Ishikawa (cell line): ENCODE data around the gene MID1.

ENCODE experiments used
- CEBPB ChIP-seq: IDR thresholded peaks from 2 replicates; pipeline ENCODE4 v1.6.1; 2012
- EP300 ChIP-seq: IDR thresholded peaks from 2 replicates; pipeline ENCODE4 v1.6.1; 2012; ENCODE audit warnings: borderline replicate concordance
- FOXM1 ChIP-seq: IDR thresholded peaks from 2 replicates; pipeline ENCODE4 v1.6.1; 2012; ENCODE audit warnings: low read depth, borderline replicate concordance
- MAX ChIP-seq: IDR thresholded peaks from 2 replicates; pipeline ENCODE4 v1.6.1; 2012
- RAD21 ChIP-seq: IDR thresholded peaks from 2 replicates; pipeline ENCODE4 v1.6.1; 2012; ENCODE audit warnings: low read depth
- TAF1 ChIP-seq: IDR thresholded peaks from 2 replicates; pipeline ENCODE4 v1.6.1; 2012; ENCODE audit warnings: low read depth, mild to moderate bottlenecking
- TCF12 ChIP-seq: IDR thresholded peaks from 2 replicates; pipeline ENCODE4 v1.6.1; 2012; ENCODE audit warnings: low read depth
- YY1 ChIP-seq: IDR thresholded peaks from 2 replicates; pipeline ENCODE4 v1.6.1; 2012; ENCODE audit warnings: low read depth
- ZBTB7A ChIP-seq: IDR thresholded peaks from 2 replicates; pipeline ENCODE4 v1.6.1; 2012; ENCODE audit warnings: low read depth
- TF ChIP-seq, protein P1 (sequence below): IDR thresholded peaks from 2 replicates; pipeline ENCODE4 v1.6.1; 2012; ENCODE audit warnings: low read depth, mild to moderate bottlenecking

GRCh38 chrX:10555846-10556245, 64.5 kb downstream of the MID1 start:
- no peak for TF ChIP-seq RAD21
- no peak for TF ChIP-seq YY1
- no peak for TF ChIP-seq MAX
- no peak for TF ChIP-seq TAF1
- no peak for TF ChIP-seq EP300
- no peak for TF ChIP-seq CEBPB
- TF ChIP-seq TCF12: no peak
- TF ChIP-seq, protein P1, sequence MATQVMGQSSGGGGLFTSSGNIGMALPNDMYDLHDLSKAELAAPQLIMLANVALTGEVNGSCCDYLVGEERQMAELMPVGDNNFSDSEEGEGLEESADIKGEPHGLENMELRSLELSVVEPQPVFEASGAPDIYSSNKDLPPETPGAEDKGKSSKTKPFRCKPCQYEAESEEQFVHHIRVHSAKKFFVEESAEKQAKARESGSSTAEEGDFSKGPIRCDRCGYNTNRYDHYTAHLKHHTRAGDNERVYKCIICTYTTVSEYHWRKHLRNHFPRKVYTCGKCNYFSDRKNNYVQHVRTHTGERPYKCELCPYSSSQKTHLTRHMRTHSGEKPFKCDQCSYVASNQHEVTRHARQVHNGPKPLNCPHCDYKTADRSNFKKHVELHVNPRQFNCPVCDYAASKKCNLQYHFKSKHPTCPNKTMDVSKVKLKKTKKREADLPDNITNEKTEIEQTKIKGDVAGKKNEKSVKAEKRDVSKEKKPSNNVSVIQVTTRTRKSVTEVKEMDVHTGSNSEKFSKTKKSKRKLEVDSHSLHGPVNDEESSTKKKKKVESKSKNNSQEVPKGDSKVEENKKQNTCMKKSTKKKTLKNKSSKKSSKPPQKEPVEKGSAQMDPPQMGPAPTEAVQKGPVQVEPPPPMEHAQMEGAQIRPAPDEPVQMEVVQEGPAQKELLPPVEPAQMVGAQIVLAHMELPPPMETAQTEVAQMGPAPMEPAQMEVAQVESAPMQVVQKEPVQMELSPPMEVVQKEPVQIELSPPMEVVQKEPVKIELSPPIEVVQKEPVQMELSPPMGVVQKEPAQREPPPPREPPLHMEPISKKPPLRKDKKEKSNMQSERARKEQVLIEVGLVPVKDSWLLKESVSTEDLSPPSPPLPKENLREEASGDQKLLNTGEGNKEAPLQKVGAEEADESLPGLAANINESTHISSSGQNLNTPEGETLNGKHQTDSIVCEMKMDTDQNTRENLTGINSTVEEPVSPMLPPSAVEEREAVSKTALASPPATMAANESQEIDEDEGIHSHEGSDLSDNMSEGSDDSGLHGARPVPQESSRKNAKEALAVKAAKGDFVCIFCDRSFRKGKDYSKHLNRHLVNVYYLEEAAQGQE: no peak
- no peak for TF ChIP-seq FOXM1
- no peak for TF ChIP-seq ZBTB7A
